ENCODE data around the gene VGLL2.

- TF ChIP-seq CTCF (IDR thresholded peaks at IDR 0.05; ENCODE audit: low read length), result no peak
- TF ChIP-seq EZH2 (IDR thresholded peaks at IDR 0.05; ENCODE audit: borderline replicate concordance, low read length), result no peak
Observed at GRCh38 chr6:117298941-117299340, 33.6 kb downstream of the VGLL2 start.
